Type B pancreatic cell (in vitro differentiated cells): ENCODE measurements around the gene NUDT5. TPM values are rescaled to one million over a fixed set of nuclear protein-coding genes. Genes with fewer than 3 reads are reported as not detected.

Source experiments
- DNase-seq: peaks from one replicate; pipeline ENCODE4 v3.0.0; 2021; ENCODE audit warnings: mixed read lengths; ENCODE audit not compliant: unreplicated experiment; ENCODE audit errors: extremely low spot score
- H3K27ac Mint-ChIP-seq: 2 replicates; pipeline ENCODE4 v1.8.0; 2021; ENCODE audit warnings: mild to moderate bottlenecking, mixed read lengths
- H3K27me3 Mint-ChIP-seq: 2 replicates; pipeline ENCODE4 v1.8.0; 2021; ENCODE audit warnings: mixed read lengths
- H3K36me3 Mint-ChIP-seq: 2 replicates; pipeline ENCODE4 v1.8.0; 2021; ENCODE audit warnings: mixed read lengths
- H3K4me1 Mint-ChIP-seq: one replicate; pipeline ENCODE4 v1.8.0; 2021; ENCODE audit warnings: mixed read lengths; ENCODE audit not compliant: unreplicated experiment
- H3K4me3 Mint-ChIP-seq: 2 replicates; pipeline ENCODE4 v1.8.0; 2021; ENCODE audit warnings: mild to moderate bottlenecking, mixed read lengths
- H3K9me3 Mint-ChIP-seq: 2 replicates; pipeline ENCODE4 v1.8.0; 2021; ENCODE audit warnings: mixed read lengths
- total RNA-seq: library from RNA; stranded (reverse); gene quantifications from 2 replicates; pipeline ENCODE4 v1.2.1, GENCODE V29; 2021; ENCODE audit warnings: low replicate concordance
- TF ChIP-seq, protein P1 (sequence below): fragments of 200-600 bp; sonication (generic); conservative IDR thresholded peaks from 2 replicates; pipeline ENCODE4 v1.5.0; 2021; ENCODE audit warnings: antibody characterized with exemption, mild to moderate bottlenecking

NUDT5 gene
- total RNA-seq, 1 donor from 2014 or later = 67.7 TPM

DNA sequence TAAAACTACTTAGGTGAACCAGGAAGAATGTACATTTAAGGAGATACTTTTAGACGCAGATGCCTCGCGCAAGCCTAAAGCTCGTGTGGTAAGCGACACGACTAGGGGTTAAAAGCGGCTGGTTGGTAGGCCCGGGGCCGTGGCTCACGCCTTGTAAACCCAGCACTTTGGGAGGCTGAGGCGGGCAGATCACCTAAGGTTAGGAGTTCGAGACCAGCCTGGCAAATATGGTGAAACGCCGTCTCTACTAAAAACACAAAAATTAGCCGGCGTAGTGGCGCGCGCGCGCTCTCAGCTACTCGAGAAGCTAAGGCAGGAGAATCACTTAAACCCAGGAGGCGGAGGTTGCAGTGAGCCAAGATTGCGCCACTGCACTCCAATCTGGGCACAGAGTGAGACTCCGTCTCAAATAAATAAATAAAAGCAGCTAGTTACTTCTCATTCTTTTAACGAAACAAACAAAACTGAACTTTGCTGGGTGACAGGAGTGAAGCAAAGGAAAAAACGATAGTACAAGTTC, 879 bp downstream of the NUDT5 start:
- Mint-ChIP-seq H3K4me3 (peak overlapping the region; percentile 95), H3K9me3 (no peaks in the 10 kb centered on the region), H3K27ac (peak overlapping the region; percentile 96), H3K36me3 (peaks cover 12% of the 10 kb centered on the region), H3K27me3 (no peaks in the 10 kb centered on the region), H3K4me1 (peaks cover 25% of the 10 kb centered on the region)
- no peak for DNase-seq
- TF ChIP-seq, protein P1, sequence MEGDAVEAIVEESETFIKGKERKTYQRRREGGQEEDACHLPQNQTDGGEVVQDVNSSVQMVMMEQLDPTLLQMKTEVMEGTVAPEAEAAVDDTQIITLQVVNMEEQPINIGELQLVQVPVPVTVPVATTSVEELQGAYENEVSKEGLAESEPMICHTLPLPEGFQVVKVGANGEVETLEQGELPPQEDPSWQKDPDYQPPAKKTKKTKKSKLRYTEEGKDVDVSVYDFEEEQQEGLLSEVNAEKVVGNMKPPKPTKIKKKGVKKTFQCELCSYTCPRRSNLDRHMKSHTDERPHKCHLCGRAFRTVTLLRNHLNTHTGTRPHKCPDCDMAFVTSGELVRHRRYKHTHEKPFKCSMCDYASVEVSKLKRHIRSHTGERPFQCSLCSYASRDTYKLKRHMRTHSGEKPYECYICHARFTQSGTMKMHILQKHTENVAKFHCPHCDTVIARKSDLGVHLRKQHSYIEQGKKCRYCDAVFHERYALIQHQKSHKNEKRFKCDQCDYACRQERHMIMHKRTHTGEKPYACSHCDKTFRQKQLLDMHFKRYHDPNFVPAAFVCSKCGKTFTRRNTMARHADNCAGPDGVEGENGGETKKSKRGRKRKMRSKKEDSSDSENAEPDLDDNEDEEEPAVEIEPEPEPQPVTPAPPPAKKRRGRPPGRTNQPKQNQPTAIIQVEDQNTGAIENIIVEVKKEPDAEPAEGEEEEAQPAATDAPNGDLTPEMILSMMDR = no peak

DNA sequence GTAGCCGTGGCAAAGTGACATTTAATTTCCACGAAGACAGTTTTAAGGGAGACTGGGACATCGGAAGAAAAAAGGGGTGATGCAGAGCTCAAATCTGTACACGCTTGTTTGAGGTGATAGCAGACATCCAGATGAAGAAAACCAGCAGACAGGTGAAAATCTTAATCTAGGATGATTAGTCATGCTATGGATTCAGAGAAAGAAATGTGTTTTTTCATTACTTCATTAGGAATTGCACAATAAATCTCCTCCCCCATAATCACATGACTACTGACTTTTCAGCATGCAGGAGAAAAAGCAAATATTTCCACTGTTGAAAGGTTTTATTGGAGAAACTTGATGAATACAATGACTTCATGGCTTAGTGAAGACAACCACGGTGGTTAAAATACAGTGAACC, 2.5 kb downstream of the NUDT5 start:
- TF ChIP-seq, protein P1 = no peak
- peaks cover 4% of the 10 kb centered on the region for H3K36me3 Mint-ChIP-seq
- DNase-seq = no peak
- peaks cover 25% of the 10 kb centered on the region for H3K4me1 Mint-ChIP-seq
- peak overlapping the region; percentile 50 for H3K4me3 Mint-ChIP-seq
- H3K27ac Mint-ChIP-seq = peak overlapping the region; percentile 2
- H3K9me3 Mint-ChIP-seq = no peaks in the 10 kb centered on the region
- H3K27me3 Mint-ChIP-seq = no peaks in the 10 kb centered on the region

DNA sequence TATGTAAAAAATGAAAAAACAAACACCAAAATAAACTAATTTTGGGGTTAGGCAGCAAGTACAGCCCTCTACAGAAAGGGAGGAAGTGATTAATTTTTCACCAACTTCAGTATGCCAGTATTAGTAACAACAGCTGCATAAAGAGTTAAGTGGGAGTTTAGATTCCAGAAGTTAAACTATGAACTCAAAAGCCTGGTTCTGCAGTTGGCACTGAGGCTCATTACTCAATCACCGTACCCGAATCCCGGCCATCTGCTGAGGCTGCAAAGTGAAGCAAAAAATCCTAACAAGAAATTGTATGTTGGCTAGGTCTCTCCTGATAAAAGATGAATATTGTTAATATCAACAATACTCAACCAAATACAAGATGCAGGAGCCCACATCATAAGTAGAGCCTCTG, 4.0 kb downstream of the NUDT5 start:
- Mint-ChIP-seq H3K9me3 (no peaks in the 10 kb centered on the region), H3K4me1 (peaks cover 23% of the 10 kb centered on the region), H3K27ac (no peak overlapping the region), H3K36me3 (peaks cover 3% of the 10 kb centered on the region), H3K4me3 (no peak overlapping the region), H3K27me3 (no peaks in the 10 kb centered on the region)
- DNase-seq = no peak
- TF ChIP-seq, protein P1 = no peak

DNA sequence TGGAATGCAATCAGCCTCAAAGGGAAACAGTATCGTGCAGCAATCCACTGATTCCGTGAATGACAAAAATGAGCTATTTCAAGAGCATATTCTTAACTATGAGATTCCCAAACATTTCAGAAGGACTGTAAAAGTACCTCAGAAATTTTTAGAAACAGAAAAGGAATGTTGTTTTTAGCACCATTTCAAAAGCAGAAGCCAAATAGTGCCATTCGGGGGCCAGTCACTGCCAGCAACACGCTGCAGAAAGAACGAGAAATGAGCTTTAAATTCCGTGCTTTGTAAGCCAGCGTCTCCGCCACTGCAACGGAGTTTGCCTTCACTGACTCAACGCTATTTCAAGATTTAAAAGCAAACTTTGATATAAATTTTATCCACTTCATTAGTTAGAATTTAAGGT, 6.3 kb downstream of the NUDT5 start:
- Mint-ChIP-seq H3K9me3 (no peaks in the 10 kb centered on the region), H3K27me3 (no peaks in the 10 kb centered on the region), H3K27ac (no peak overlapping the region), H3K4me1 (peaks cover 13% of the 10 kb centered on the region), H3K4me3 (no peak overlapping the region), H3K36me3 (no peaks in the 10 kb centered on the region)
- TF ChIP-seq, protein P1 = no peak
- no peak for DNase-seq

DNA sequence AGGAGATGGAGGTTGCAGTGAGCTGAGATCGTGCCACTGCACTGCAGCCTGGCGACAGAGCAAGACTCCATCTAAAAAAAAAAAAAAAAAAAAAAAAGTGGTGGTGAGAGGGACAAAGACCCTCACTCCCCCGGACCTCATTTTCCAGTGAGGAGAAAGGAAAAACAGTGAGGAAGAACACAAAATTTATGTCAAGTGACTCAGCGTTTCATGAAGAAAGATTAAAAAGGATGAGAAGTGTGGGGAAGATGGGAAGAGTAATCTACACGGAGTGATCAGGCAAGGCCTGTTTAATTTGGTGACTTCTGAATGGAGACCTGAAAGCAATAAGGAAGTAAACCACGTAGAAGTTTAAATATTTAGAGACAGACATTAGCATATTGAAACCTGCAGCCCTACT, 7.0 kb downstream of the NUDT5 start:
- Mint-ChIP-seq H3K27ac (no peak overlapping the region), H3K36me3 (no peaks in the 10 kb centered on the region), H3K9me3 (no peaks in the 10 kb centered on the region), H3K4me3 (no peak overlapping the region), H3K4me1 (peaks cover 8% of the 10 kb centered on the region), H3K27me3 (no peaks in the 10 kb centered on the region)
- DNase-seq = no peak
- TF ChIP-seq, protein P1 = no peak
